ENCODE measurements around the gene TOP3B.

Gene TOP3B

GRCh38 chr22:21970037-21970799 lies 12.4 kb downstream of the TOP3B start:
- no peak overlapping the region for H3K23ac ChIP-seq (ENCODE audit: low read length in 2 of 2)
- H2BK5ac ChIP-seq (ENCODE audit: low read depth, low read length, poor library complexity, severe bottlenecking): no peak overlapping the region
- H3K9ac ChIP-seq (ENCODE audit: low read length): no peak overlapping the region
- no peak overlapping the region for H3K4ac ChIP-seq (ENCODE audit: low read depth in 1 of 2, low read length in 2 of 2)
- no peaks in the 10 kb centered on the region for H3K4me1 ChIP-seq (ENCODE audit: control insufficient read depth, insufficient read depth, low read depth, low read length)
- H2AK5ac ChIP-seq (ENCODE audit: low read length, severe bottlenecking): no peak overlapping the region
- no peak overlapping the region for H2BK120ac ChIP-seq (ENCODE audit: low read depth, low read length)
- no peak overlapping the region for H4K91ac ChIP-seq (ENCODE audit: low read length)
- no peak overlapping the region for H3K14ac ChIP-seq (ENCODE audit: low read length in 2 of 2)
- peaks cover 26% of the 10 kb centered on the region for H3K79me1 ChIP-seq (replicated peaks; ENCODE audit: low read length, poor library complexity, severe bottlenecking)
- WGBS: 95% methylated on average over 19 of the region's 19 CpGs
- no peak for DNase-seq
- no peaks in the 10 kb centered on the region for H3K9me3 ChIP-seq (ENCODE audit: control insufficient read depth, low read length)
- H4K8ac ChIP-seq (ENCODE audit: low read length): no peak overlapping the region
- no peak overlapping the region for H3K4me2 ChIP-seq (ENCODE audit: low read length, poor library complexity, severe bottlenecking)
- H2BK12ac ChIP-seq (ENCODE audit: low read length in 2 of 2): no peak overlapping the region
- H3K36me3 ChIP-seq (ENCODE audit: control insufficient read depth in 1 of 2, insufficient read depth in 2 of 2, low read depth in 1 of 2, low read length in 2 of 2): peaks cover 90 to 96% of the 10 kb centered on the region in 2 experiments
- H3K27me3 ChIP-seq (ENCODE audit: control insufficient read depth in 1 of 2, insufficient read depth in 1 of 2, low read length in 2 of 2): no peaks in the 10 kb centered on the region
- no peak overlapping the region for H2BK15ac ChIP-seq (ENCODE audit: low read depth, poor library complexity, severe bottlenecking)
- no peak overlapping the region for H3K27ac ChIP-seq (ENCODE audit: low read length, poor library complexity, severe bottlenecking)
- H3K18ac ChIP-seq (ENCODE audit: low read depth in 1 of 2, low read length in 2 of 2): no peak overlapping the region
- H2AFZ ChIP-seq (ENCODE audit: low read depth, low read length): no peak overlapping the region
- peak overlapping the region in 1 of 2 experiments; percentile 1 for H3K4me3 ChIP-seq (ENCODE audit: insufficient read depth in 1 of 2, low read depth in 1 of 2, low read length in 2 of 2)

GRCh38 chr22:21968452-21969129 lies 14.0 kb downstream of the TOP3B start:
- Histone ChIP-seq H3K4ac (ENCODE audit: low read depth in 1 of 2, low read length in 2 of 2) (no peak overlapping the region), H4K8ac (ENCODE audit: low read length) (no peak overlapping the region), H3K18ac (ENCODE audit: low read depth in 1 of 2, low read length in 2 of 2) (no peak overlapping the region), H3K36me3 (ENCODE audit: control insufficient read depth in 1 of 2, insufficient read depth in 2 of 2, low read depth in 1 of 2, low read length in 2 of 2) (peaks cover 90 to 96% of the 10 kb centered on the region in 2 experiments), H3K9me3 (ENCODE audit: control insufficient read depth, low read length) (no peaks in the 10 kb centered on the region), H3K14ac (ENCODE audit: low read length in 2 of 2) (no peak overlapping the region), H3K27me3 (ENCODE audit: control insufficient read depth in 1 of 2, insufficient read depth in 1 of 2, low read length in 2 of 2) (no peaks in the 10 kb centered on the region), H2BK5ac (ENCODE audit: low read depth, low read length, poor library complexity, severe bottlenecking) (no peak overlapping the region), H3K79me1 (replicated peaks; ENCODE audit: low read length, poor library complexity, severe bottlenecking) (peaks cover 18% of the 10 kb centered on the region), H3K4me2 (ENCODE audit: low read length, poor library complexity, severe bottlenecking) (no peak overlapping the region), H2BK12ac (ENCODE audit: low read length in 2 of 2) (no peak overlapping the region), H3K9ac (ENCODE audit: low read length) (no peak overlapping the region), H2BK120ac (ENCODE audit: low read depth, low read length) (no peak overlapping the region), H2BK15ac (ENCODE audit: low read depth, poor library complexity, severe bottlenecking) (no peak overlapping the region), H3K4me3 (ENCODE audit: insufficient read depth in 1 of 2, low read depth in 1 of 2, low read length in 2 of 2) (no peak overlapping the region), H3K23ac (ENCODE audit: low read length in 2 of 2) (no peak overlapping the region), H2AFZ (ENCODE audit: low read depth, low read length) (no peak overlapping the region), H3K27ac (ENCODE audit: low read length, poor library complexity, severe bottlenecking) (no peak overlapping the region), H2AK5ac (ENCODE audit: low read length, severe bottlenecking) (no peak overlapping the region), H3K4me1 (ENCODE audit: control insufficient read depth, insufficient read depth, low read depth, low read length) (no peaks in the 10 kb centered on the region), H4K91ac (ENCODE audit: low read length) (no peak overlapping the region)
- WGBS: 99% methylated on average over 5 of the region's 5 CpGs
- DNase-seq: no peak

GRCh38 chr22:21967693-21968271 lies 14.8 kb downstream of the TOP3B start:
- Histone ChIP-seq H2BK5ac (ENCODE audit: low read depth, low read length, poor library complexity, severe bottlenecking) (no peak overlapping the region), H3K4me3 (ENCODE audit: insufficient read depth in 1 of 2, low read depth in 1 of 2, low read length in 2 of 2) (no peak overlapping the region), H3K9me3 (ENCODE audit: control insufficient read depth, low read length) (no peaks in the 10 kb centered on the region), H3K9ac (ENCODE audit: low read length) (no peak overlapping the region), H3K23ac (ENCODE audit: low read length in 2 of 2) (no peak overlapping the region), H2BK15ac (ENCODE audit: low read depth, poor library complexity, severe bottlenecking) (no peak overlapping the region), H2BK12ac (ENCODE audit: low read length in 2 of 2) (no peak overlapping the region), H3K4me2 (ENCODE audit: low read length, poor library complexity, severe bottlenecking) (no peak overlapping the region), H3K79me1 (replicated peaks; ENCODE audit: low read length, poor library complexity, severe bottlenecking) (peaks cover 18% of the 10 kb centered on the region), H3K27ac (ENCODE audit: low read length, poor library complexity, severe bottlenecking) (no peak overlapping the region), H3K36me3 (ENCODE audit: control insufficient read depth in 1 of 2, insufficient read depth in 2 of 2, low read depth in 1 of 2, low read length in 2 of 2) (peaks cover 88 to 94% of the 10 kb centered on the region in 2 experiments), H2BK120ac (ENCODE audit: low read depth, low read length) (no peak overlapping the region), H3K27me3 (ENCODE audit: control insufficient read depth in 1 of 2, insufficient read depth in 1 of 2, low read length in 2 of 2) (no peaks in the 10 kb centered on the region), H2AFZ (ENCODE audit: low read depth, low read length) (no peak overlapping the region), H3K4ac (ENCODE audit: low read depth in 1 of 2, low read length in 2 of 2) (no peak overlapping the region), H4K91ac (ENCODE audit: low read length) (no peak overlapping the region), H3K14ac (ENCODE audit: low read length in 2 of 2) (no peak overlapping the region), H2AK5ac (ENCODE audit: low read length, severe bottlenecking) (no peak overlapping the region), H3K18ac (ENCODE audit: low read depth in 1 of 2, low read length in 2 of 2) (no peak overlapping the region), H4K8ac (ENCODE audit: low read length) (no peak overlapping the region), H3K4me1 (ENCODE audit: control insufficient read depth, insufficient read depth, low read depth, low read length) (no peaks in the 10 kb centered on the region)
- WGBS: 96% methylated on average over 7 of the region's 7 CpGs
- DNase-seq: no peak

Measured in mesenchymal stem cell (in vitro differentiated cells and primary cell).